GM10248 (cell line): ENCODE measurements around the gene SYF2.
A peak's percentile ranks its signal among the peaks of the same experiment; 100 is the strongest.

Source experiments
- CTCF ChIA-PET: fragments of 300-600 bp; sonication (Branson Sonifier 250); formaldehyde crosslinking; extraction: SDS; loops from one replicate; lab custom pipeline; 2021; ENCODE audit warnings: antibody characterized with exemption; lab: Yijun Ruan, JAX
- POLR2A ChIA-PET: fragments of 350-650 bp; sonication (Branson Sonifier 250); formaldehyde crosslinking; extraction: SDS; loops from one replicate; lab custom pipeline; 2020; ENCODE audit warnings: antibody characterized with exemption; lab: Yijun Ruan, JAX
- DNase-seq: peaks from one replicate; pipeline ENCODE4 v3.0.0; 2012; ENCODE audit errors: extremely low spot score
- TF ChIP-seq, protein P1 (sequence below): IDR thresholded peaks from 2 replicates; pipeline ENCODE4 v1.5.1; 2012; ENCODE audit warnings: mild to moderate bottlenecking, low read depth; ENCODE audit errors: extremely low read depth, missing control alignments, control extremely low read depth

SYF2 gene

DNA sequence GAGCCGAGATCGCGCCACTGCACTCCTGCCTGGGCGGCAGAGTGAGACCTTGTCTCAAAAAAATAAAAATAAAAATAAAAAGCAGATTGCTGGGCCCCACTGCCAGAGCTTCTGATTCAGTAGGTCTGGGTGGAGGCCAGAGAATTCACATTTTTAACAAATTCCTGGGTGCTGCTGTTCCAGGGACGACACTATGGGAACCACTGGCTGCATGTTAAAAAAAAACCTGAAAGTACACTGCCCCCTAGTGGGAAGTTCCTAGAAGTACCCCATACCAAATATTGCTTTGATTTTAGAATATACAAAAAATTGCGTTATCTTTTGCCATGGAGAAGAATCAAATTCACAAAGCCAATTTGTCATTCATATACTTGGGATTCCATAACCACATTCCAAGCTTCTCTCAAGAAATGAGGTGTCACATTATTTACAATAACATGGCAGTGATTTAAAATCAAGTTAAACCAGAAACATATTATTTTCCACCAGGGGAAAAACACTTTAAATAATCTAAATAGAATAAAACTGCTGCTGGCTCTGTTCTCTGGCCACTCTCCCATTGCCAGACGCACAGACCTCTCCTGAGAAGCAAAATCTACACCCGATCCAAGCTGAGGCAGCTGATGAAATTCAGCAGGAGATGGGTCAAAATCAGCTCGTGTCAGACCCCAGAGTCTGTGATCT, 27.4 kb downstream of the SYF2 start:
- ChIA-PET CTCF (interaction anchor here (0.7 to 6.0 kb wide), 37 partner anchors 8 to 516 kb away, joined by 3 to 66 read pairs (median 4); partner anchors contain the start of gene SYF2), POLR2A (no interaction called here)
- TF ChIP-seq, protein P1, sequence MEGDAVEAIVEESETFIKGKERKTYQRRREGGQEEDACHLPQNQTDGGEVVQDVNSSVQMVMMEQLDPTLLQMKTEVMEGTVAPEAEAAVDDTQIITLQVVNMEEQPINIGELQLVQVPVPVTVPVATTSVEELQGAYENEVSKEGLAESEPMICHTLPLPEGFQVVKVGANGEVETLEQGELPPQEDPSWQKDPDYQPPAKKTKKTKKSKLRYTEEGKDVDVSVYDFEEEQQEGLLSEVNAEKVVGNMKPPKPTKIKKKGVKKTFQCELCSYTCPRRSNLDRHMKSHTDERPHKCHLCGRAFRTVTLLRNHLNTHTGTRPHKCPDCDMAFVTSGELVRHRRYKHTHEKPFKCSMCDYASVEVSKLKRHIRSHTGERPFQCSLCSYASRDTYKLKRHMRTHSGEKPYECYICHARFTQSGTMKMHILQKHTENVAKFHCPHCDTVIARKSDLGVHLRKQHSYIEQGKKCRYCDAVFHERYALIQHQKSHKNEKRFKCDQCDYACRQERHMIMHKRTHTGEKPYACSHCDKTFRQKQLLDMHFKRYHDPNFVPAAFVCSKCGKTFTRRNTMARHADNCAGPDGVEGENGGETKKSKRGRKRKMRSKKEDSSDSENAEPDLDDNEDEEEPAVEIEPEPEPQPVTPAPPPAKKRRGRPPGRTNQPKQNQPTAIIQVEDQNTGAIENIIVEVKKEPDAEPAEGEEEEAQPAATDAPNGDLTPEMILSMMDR, result peak; percentile 42
- peak; percentile 65 for DNase-seq

- ChIA-PET POLR2A (no interaction called here), CTCF (interaction anchor here (1.4 to 1.9 kb wide), 2 partner anchors 9 to 10 kb away, joined by 3 to 5 read pairs; no protein-coding TSS in a partner anchor)
- TF ChIP-seq, protein P1, result no peak
- DNase-seq, result no peak
These were observed 31.3 kb downstream of the SYF2 start for GRCh38 chr1:25201006-25201405.

DNA sequence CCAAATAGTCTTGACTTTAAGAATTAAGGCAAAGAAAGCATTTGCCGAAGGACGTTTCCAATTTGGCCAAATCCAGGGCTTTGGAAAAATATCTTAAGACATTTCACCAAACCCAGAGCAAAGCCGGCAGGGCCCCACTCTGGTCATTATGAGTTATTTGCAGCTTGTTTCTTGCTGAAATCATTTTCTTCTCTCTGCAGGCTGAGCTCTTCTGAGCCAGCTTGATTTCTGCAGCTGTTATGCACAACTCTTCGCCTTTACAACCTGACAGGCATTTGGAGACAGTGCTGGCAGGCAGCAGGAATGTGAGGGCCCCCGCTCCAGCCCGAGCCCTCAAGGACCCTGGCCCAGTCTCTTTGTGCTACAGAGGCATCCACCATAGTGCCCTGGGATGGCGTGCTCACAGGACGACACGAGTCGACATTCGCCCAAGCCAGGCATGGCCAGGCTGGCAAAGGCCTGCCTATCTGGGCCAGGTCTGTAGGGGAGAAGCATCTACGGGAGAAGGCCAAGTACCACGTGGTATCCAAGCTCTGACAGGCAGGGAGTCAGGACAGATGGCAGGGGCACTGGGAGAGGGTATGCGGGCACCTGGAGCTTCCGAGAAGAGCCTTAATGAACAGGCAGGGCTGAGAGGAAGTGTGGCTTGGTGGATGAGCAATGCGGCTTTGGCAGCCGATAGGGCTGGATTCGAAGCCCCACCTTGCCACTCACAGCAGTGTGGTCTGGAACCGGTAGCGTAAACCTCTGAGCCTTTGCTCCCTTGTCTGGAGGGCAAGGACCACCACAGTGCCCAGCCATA, 32.3 kb downstream of the SYF2 start:
- TF ChIP-seq, protein P1, result no peak
- ChIA-PET CTCF (interaction anchor here (0.8 to 1.9 kb wide), 4 partner anchors 8 to 352 kb away, joined by 3 to 5 read pairs (median 4); no protein-coding TSS in a partner anchor), POLR2A (no interaction called here)
- DNase-seq, result no peak

- DNase-seq, result no peak
- POLR2A ChIA-PET, result no interaction called here
- CTCF ChIA-PET, result interaction anchor here (1.0 to 1.9 kb wide), 3 partner anchors 8 to 17 kb away, joined by 3 to 9 read pairs (median 5); no protein-coding TSS in a partner anchor
- TF ChIP-seq, protein P1, result no peak
These were observed 33.5 kb downstream of the SYF2 start for GRCh38 chr1:25198663-25199252.

- ChIA-PET CTCF (interaction anchor here (1.2 to 1.8 kb wide), 2 partner anchors 9 to 121 kb away, joined by 4 to 9 read pairs; no protein-coding TSS in a partner anchor), POLR2A (no interaction called here)
- no peak for DNase-seq
- TF ChIP-seq, protein P1, result no peak
These were observed 34.2 kb downstream of the SYF2 start for GRCh38 chr1:25197982-25198662.
